T47D (cell line): ENCODE results near the gene ETFA.

Experiments used
- DNase-seq, 2 experiments: peaks; one replicate each; pipeline versions ENCODE4 v3.0.0 to v3.0.0-alpha.2; 2011 to 2012; ENCODE audit warnings: low read depth in 1 of 2, low spot score in 1 of 2
- JUND ChIP-seq: IDR thresholded peaks from 2 replicates; pipeline ENCODE4 v1.6.1; 2012; ENCODE audit warnings: low read depth
- in situ Hi-C: cut with HindIII; loops from 2 replicates; pipeline ENCODE4 v1.10.0; 2016; ENCODE audit warnings: low sequenced_read_pairs, low pct_unique_long_range_greater_than_20kb

The ETFA gene

GRCh38 chr15:76337696-76338485 lies 26.6 kb upstream of the ETFA start:
- in situ Hi-C loops: no loop called here
- TF ChIP-seq JUND: no peak
- DNase-seq: no peak

GRCh38 chr15:76337059-76337695 lies 25.9 kb upstream of the ETFA start:
- peak in 1 of 2 experiments; percentile 72 for DNase-seq
- in situ Hi-C loops: no loop called here
- TF ChIP-seq JUND: no peak

GRCh38 chr15:76336254-76337058 lies 25.2 kb upstream of the ETFA start, which contains the start of gene ISL2:
Gene ISL2 (plus strand): TSS chr15:76336773. CDS start chr15:76336884, 111 bp downstream.
- DNase-seq: peak; percentile 84 to 88
- no peak for TF ChIP-seq JUND
- in situ Hi-C loops: no loop called here

GRCh38 chr15:76335307-76336253 lies 24.3 kb upstream of the ETFA start:
- DNase-seq: no peak
- in situ Hi-C loops: no loop called here
- no peak for TF ChIP-seq JUND

GRCh38 chr15:76334438-76335306 lies 23.4 kb upstream of the ETFA start:
- TF ChIP-seq JUND: no peak
- in situ Hi-C loops: no loop called here
- no peak for DNase-seq

GRCh38 chr15:76333720-76334437 lies 22.6 kb upstream of the ETFA start:
- in situ Hi-C loops: no loop called here
- DNase-seq: peak; percentile 65 to 66
- TF ChIP-seq JUND: no peak

- no peak for DNase-seq
- no peak for TF ChIP-seq JUND
- in situ Hi-C loops: no loop called here
Observed at GRCh38 chr15:76333309-76333708, 22.0 kb upstream of the ETFA start.

GRCh38 chr15:76332796-76333195 lies 21.5 kb upstream of the ETFA start:
- DNase-seq: no peak
- no peak for TF ChIP-seq JUND
- in situ Hi-C loops: no loop called here

GRCh38 chr15:76330080-76330680 lies 18.9 kb upstream of the ETFA start:
- DNase-seq: peak in 1 of 2 experiments; percentile 86
- in situ Hi-C loops: no loop called here
- TF ChIP-seq JUND: no peak

GRCh38 chr15:76328958-76329357 lies 17.7 kb upstream of the ETFA start:
- in situ Hi-C loops: no loop called here
- DNase-seq: no peak
- TF ChIP-seq JUND: no peak
